GM18517 (cell line): ENCODE results near the gene RTL3.
A peak's percentile ranks its signal among the peaks of the same experiment; 100 is the strongest.
"Not testable (repeated sequence)": the region's sequence is repeated elsewhere in the genome, so short reads cannot be mapped to it uniquely, and the experiment has no call there.

Experiments
- ATAC-seq: cut with Tn5 transposase; IDR thresholded peaks from one replicate; pipeline ENCODE4 v1.9.1; 2021; ENCODE audit warnings: mild to moderate bottlenecking, moderate library complexity; ENCODE audit not compliant: unreplicated experiment

Gene RTL3

DNA sequence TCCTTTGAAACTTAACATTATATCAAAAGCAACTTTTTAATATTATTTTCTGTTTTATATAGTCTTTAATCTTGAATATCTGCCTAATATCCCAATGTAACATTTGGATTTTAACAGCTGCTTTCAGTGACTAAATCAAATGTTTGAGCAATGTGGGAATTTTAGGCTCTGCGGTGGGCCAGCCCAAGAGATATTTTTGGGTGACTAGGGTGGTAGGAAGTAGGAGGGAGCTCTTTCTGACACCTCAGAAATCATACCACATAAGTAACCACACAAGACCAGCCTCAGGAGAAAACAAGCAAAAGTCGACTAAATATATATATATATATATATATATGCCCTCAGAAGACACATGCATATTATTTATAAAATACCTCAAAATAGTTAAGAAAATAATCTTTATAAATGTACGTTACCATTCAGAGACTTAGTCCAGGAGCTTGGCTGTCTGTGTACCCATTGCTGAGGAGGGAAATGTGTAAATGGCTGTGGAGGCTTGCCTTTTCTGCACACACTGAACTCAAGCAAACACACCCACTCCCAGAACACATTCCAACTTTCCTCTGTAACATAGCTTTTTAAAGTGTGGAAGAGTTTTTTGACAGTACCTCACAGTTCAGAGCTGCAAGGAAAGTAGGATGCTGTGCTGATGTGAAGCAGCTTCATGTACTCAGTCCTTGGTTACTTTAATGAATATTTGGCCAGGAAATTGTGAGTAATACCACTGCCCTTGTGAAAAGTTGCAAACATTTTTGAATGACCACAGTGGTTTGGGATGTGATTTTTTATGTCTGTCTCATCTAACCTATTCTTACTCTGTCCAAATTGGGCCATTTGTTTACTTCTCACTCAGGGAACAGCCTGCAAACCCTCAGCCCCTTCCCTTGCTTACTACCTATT, at the start of gene RTL3:
TSS of gene RTL3 (minus strand) at position 484 of the 900 bp plus-strand sequence. CDS start 908 bp downstream, outside the sequence.
- no peak for ATAC-seq

- ATAC-seq = no peak
These were observed 49.7 kb upstream of the RTL3 start for GRCh38 chrX:78708816-78709215.

- ATAC-seq = no peak
These were observed 49.1 kb upstream of the RTL3 start for GRCh38 chrX:78708262-78708661.

- ATAC-seq = no peak
These were observed 46.9 kb upstream of the RTL3 start for GRCh38 chrX:78706071-78706470.

GRCh38 chrX:78693536-78693935, 34.4 kb upstream of the RTL3 start:
- no peak for ATAC-seq

DNA sequence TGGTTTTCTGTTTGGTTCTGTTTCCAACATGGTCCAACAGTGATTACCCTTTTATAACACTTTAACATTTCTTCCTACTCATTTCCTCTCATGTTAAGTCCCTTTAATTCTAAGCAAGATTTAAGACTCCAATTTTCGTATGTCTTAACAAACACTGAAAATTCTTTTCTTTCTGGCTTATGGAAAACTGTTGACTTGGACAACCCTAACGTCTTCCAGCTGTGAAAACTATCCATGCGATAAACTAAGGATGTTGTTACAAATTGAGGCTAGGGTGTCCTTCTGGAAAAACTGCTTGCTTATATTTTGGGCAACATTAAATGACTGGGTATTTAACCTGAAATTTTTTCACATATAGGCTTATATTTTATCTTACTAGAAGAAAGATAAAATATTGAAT, 33.9 kb upstream of the RTL3 start:
- ATAC-seq = no peak

GRCh38 chrX:78687586-78687985, 28.5 kb upstream of the RTL3 start:
- peak; percentile 90 for ATAC-seq

DNA sequence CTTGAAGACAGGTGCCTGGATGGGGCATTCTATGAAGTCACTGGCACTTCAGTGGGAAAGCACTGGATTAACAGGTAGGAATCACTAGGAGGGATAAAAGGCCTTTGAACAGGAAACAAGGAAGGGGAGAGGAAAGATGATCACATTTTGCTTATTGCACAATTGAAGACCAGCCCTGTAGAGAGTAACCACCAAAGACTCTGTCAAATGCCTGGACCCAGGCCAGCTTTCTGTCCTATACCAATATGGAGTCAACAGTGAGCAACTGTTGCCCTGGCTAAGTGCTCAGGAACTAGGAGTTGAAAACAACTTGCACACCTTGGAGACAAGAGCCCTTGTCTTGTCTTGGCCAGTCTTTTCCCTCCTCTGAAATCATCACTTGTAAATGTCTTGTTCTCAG, 14.1 kb upstream of the RTL3 start:
- ATAC-seq = no peak

GRCh38 chrX:78665342-78665741, 6.2 kb upstream of the RTL3 start:
- ATAC-seq = no peak

DNA sequence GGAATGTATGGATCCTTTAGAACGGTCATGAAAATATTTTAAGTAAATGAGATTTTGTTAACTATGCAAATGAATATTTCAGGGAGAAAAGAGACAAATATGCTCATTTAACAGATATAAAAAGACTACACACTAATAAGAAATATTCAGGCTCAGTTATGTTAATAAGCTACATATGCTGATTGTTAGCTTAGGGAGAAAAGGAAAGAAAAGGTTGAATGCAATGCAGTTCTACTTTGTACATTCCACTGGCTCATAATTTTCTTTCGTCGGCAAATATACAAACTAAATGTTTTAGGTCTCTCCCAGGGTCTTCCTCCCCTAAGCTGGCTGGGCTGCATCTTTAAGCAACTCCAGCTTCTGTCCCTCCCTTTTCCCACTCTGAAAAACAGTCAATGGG, 2.7 kb upstream of the RTL3 start:
- ATAC-seq = no peak

GRCh38 chrX:78659955-78660354, 827 bp upstream of the RTL3 start:
- no peak for ATAC-seq

GRCh38 chrX:78658414-78658813, 714 bp downstream of the RTL3 start:
- ATAC-seq = no peak

DNA sequence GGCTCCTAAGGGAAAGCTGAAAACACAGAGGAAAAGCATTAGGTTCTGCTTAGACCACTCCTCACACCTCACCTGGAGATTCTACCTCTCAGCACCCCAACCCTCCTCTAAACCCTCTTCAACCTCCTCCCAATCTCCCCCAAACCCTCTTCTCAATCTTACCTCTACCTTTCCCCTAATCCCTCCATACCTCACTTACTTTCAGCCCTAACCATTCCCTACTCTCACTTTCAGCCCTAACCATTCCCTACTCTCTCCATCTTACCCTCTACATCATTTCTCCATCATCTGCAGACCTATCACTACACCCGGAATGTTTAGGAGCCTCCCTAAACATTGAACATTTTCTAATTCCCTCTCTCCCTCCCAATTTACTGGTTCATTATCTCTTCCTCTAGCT, 3.5 kb downstream of the RTL3 start:
- ATAC-seq = no peak

DNA sequence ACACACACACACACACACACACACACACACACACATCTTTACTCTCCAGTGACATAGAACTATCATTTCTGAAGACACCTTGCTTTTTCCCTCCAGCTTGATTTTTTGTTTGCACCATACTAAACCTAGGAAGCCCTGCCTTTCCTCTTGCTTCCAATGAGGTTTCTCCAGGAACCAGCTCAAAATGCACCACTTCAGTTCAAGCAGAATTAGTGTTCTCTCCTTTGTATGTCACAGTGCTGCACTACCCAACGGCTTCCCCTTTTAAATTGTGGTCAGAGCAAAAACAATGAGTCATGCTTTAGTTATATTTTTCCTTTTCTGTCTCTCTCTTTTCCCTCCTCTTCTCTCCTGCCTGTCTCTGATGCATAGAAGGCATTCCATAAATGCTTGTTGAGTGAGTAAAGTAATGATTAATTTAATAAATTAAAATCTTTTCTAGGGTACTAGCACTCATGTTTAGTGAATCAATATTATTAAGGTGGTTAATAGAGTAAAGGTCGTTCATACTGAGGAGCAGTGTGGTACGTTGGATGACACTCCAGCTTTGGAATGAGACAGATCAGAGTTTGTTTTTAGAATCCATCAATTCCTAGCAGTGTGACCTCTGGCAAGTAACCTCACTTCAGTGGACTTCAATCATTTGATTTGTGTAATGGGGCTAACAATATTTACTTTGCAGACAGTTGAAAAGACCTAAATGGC, 5.9 kb downstream of the RTL3 start:
- peak; percentile 51 for ATAC-seq

- ATAC-seq = peak; percentile 86
These were observed 8.2 kb downstream of the RTL3 start for GRCh38 chrX:78650906-78651437.

DNA sequence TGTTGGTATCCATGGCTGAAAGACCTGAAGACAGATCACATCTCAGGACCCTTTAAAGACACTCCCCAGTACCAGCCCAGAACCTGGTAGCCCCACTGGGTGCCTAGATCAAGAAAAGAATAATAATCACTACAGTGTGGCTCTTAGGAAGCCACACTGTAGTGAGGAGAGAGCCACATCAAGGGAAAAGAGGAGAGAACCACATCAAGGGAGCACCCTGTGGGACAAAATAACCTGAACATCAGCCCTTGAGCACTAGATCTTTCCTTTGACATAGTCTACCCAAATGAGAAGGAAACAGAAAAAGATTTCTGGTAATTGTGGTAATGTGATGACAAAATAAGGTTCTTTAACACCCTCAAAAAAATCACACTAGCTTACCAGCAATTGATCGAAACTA, 15.3 kb downstream of the RTL3 start:
- no peak for ATAC-seq

GRCh38 chrX:78643096-78643495, 16.0 kb downstream of the RTL3 start:
- ATAC-seq = no peak

GRCh38 chrX:78636096-78636495, 23.0 kb downstream of the RTL3 start:
- not testable (repeated sequence) for ATAC-seq

DNA sequence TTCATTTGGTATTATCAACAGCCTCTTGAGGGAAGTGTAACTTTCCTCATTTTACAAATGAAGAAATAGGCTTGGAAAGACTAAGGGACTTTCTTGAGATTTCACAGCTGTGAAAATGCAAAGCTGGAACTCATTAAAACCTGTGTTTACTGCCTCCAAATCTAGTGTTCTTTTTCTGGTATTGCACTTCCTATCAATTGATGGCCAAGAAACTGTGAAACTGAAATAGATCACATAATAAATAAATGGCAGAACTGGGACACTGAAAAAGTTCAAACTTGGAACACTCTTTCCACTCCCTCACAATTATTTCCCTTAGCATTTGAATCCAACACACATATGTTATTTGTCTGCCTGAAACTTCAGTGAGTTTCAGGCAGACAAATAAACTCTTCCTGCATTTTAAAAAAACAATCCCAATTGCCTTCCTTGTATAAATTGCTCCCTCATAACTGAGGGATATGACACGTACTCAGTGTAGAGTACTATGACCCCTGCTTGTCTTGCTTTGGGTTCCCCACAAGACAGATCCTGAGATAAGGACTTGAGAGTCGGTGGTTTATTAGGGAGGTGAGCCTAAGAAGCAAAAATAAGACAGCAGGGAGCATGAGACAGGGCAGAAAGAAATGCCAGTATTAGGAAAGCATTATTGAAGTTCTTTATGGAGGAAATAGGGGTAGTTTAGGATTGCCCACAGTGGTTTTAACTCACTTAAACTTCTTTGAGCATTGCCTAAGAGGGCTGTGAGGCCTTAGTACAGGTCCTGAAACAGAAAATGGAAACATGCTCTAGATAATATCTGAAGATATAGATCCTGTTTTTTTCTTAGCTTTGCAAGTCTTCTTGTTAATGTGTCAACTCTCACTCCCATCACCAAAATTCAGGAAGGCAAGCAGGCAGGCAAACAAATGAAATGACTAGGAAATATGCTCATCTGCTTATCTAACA, 33.9 kb downstream of the RTL3 start:
- no peak for ATAC-seq

DNA sequence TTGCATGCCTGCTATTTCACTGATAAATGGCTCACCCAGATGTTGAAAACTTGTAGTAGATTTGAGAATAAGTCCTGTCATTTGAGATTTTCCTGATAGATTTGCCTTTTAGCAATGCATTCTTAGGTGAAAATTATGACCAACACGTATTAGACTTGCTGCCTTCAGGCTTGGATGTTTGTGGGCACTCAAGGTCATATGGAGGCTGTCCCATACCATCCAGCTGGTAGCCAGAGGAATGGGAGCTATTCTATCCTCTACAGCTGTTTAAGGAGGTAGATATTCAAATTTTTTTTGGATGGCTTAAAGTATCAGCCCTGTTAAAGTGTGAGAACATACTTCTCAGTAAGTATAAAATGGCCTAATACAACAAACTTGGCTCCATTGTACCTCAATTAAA, 34.7 kb downstream of the RTL3 start:
- no peak for ATAC-seq

DNA sequence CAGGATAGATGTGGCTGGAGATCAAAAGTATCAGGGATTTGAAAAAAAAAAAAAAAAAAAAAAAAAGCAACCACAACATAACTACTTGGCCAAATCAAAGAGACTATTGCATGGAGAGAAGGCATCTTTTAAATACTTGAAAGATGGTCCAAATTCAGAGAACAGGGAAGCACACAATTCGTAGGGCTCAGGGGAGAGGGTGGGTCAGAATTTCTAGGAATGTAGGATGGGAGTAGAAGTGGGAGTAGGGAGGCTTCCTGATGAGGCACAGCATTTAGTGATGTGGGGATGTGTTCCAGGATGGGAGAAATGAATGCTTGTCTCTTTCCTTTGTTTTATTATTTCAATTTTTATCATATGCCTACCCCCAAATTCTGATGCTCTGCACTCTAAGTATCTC, 36.3 kb downstream of the RTL3 start:
- ATAC-seq = no peak
